Ectodermal cell (in vitro differentiated cells): Measurements from ENCODE around the gene CCDC71.

ENCODE experiments used
- H3K27ac ChIP-seq: 2 replicates; pipeline ENCODE4 v1.7.0; 2013; ENCODE audit warnings: mild to moderate bottlenecking, low read depth, low read length; ENCODE audit not compliant: insufficient read depth, poor library complexity, severe bottlenecking
- H3K27me3 ChIP-seq: 2 replicates; pipeline ENCODE4 v1.7.0; 2013; ENCODE audit warnings: mild to moderate bottlenecking, low read length; ENCODE audit not compliant: insufficient read depth, control insufficient read depth, poor library complexity, severe bottlenecking
- H3K36me3 ChIP-seq: one replicate; pipeline ENCODE4 v1.7.0; 2013; ENCODE audit warnings: low read length; ENCODE audit not compliant: control insufficient read depth, insufficient read depth
- H3K4me1 ChIP-seq: one replicate; pipeline ENCODE4 v1.7.0; 2013; ENCODE audit warnings: low read length; ENCODE audit not compliant: control insufficient read depth, insufficient read depth
- H3K4me3 ChIP-seq: 2 replicates; pipeline ENCODE4 v1.7.0; 2013; ENCODE audit warnings: low read depth, low read length, control low read depth; ENCODE audit not compliant: insufficient read depth
- H3K9me3 ChIP-seq: 2 replicates; pipeline ENCODE4 v1.7.0; 2013; ENCODE audit warnings: mild to moderate bottlenecking, low read length, moderate library complexity; ENCODE audit not compliant: control insufficient read depth
- WGBS, 2 experiments: methylation state at CpG; one replicate each; pipeline ENCODE4 v1.1.7; 2013; ENCODE audit warnings: missing lambda C conversion rate in 2 of 2; 5-methylcytosine and 5-hydroxymethylcytosine counted together

The CCDC71 gene

GRCh38 chr3:49181351-49181750 lies 15.2 kb upstream of the CCDC71 start:
- H3K27ac ChIP-seq, result no peak overlapping the region
- no peaks in the 10 kb centered on the region for H3K27me3 ChIP-seq
- H3K36me3 ChIP-seq, result no peaks in the 10 kb centered on the region
- no peak overlapping the region for H3K4me3 ChIP-seq
- WGBS, 2 experiments, result 74 to 76% methylated on average over 6 of the region's 6 CpGs
- no peaks in the 10 kb centered on the region for H3K4me1 ChIP-seq
- no peaks in the 10 kb centered on the region for H3K9me3 ChIP-seq

GRCh38 chr3:49180116-49180515 lies 14.0 kb upstream of the CCDC71 start:
- Histone ChIP-seq H3K9me3 (no peaks in the 10 kb centered on the region), H3K4me1 (peaks cover 6% of the 10 kb centered on the region), H3K4me3 (no peak overlapping the region), H3K27ac (no peak overlapping the region), H3K36me3 (peaks cover 11% of the 10 kb centered on the region), H3K27me3 (no peaks in the 10 kb centered on the region)

DNA sequence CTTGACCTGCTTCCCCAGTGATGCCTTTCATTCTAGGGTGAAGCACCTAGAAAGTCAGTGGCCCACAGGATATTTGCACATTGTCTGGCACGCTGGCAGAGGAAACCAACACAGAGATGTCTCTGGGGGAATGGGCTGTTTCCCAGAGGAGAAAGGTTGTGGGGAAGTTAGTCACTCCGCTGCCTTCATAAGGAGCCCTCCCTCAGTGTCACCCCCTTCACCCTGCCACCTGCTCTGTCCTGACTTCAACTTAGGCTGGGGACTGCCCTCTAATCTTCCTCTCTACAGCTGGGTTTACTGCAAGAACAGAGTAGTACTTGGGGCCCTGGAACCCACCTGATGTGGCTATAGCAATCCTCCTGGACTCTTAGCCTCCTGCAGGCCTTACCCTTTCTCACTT lies 10.9 kb upstream of the CCDC71 start:
- peaks cover 15% of the 10 kb centered on the region for H3K36me3 ChIP-seq
- H3K4me3 ChIP-seq, result no peak overlapping the region
- no peaks in the 10 kb centered on the region for H3K27me3 ChIP-seq
- peaks cover 36% of the 10 kb centered on the region for H3K4me1 ChIP-seq
- 93 to 95% methylated on average over 2 of the region's 2 CpGs for WGBS, 2 experiments
- H3K9me3 ChIP-seq, result no peaks in the 10 kb centered on the region
- H3K27ac ChIP-seq, result no peak overlapping the region

DNA sequence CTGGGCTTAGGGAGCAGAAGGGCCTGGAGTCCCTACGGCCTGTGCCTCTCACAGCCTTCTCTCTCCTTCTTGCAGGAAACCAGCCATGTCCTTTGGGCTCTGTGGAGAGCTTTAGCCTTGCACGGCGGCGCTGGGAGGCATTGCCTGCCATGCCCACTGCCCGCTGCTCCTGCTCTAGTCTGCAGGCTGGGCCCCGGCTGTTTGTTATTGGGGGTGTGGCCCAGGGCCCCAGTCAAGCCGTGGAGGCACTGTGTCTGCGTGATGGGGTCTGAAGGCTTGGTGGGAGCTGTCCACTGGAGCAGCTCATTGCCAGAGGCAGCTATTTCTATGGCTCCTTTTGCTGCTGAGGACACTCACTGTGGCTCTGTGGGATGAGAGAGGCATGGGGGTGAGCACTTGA lies 9.4 kb upstream of the CCDC71 start:
- Histone ChIP-seq H3K4me1 (peaks cover 41% of the 10 kb centered on the region), H3K4me3 (no peak overlapping the region), H3K27me3 (no peaks in the 10 kb centered on the region), H3K9me3 (no peaks in the 10 kb centered on the region), H3K36me3 (peaks cover 15% of the 10 kb centered on the region), H3K27ac (no peak overlapping the region)
- 91 to 93% methylated on average over 8 of the region's 8 CpGs for WGBS, 2 experiments

DNA sequence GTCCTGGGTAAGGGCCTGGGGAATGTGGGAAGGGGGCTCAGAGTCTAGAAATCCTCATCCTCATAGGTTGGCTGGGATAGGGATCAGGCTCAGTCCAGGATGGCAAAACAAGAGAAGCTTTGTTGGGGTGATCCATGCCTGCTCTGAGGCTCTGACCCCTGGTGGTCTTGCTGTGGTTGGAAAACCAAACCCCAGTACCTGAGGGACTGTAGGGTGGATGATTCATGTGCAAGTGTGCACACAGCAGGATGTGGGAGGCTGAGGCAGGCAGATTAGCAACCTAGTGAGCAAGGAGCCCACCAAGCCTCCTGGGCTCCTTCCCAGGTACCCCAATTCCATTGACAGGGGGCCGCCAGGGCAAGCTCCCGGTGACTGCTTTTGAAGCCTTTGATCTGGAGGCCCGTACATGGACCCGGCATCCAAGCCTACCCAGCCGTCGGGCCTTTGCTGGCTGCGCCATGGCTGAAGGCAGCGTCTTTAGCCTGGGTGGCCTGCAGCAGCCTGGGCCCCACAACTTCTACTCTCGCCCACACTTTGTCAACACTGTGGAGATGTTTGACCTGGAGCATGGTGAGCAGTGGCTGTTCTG lies 8.4 kb upstream of the CCDC71 start:
- Histone ChIP-seq H3K4me3 (peak overlapping the region; percentile 95), H3K27me3 (no peaks in the 10 kb centered on the region), H3K4me1 (peaks cover 41% of the 10 kb centered on the region), H3K27ac (peak overlapping the region; percentile 98), H3K36me3 (peaks cover 15% of the 10 kb centered on the region), H3K9me3 (no peaks in the 10 kb centered on the region)
- 91 to 92% methylated on average over 9 of the region's 9 CpGs for WGBS, 2 experiments

DNA sequence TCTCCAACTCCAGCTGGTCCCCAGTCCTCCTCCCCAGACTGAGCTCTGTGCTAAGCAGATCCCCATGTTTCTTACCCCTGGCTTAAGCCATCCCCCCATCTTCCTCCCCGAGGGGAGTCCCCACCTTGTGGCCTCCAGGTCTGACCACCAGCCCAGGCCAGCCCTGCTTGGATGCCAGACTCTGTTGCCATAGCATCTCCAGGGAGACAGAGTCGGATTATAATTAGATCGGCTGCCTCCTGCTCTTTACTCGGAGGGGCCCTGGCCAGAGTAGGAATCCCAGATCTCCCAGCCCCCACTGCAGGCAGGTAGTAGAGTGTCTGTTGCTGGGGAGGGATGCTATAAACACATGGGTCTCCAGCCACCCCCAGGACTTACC lies 7.7 kb upstream of the CCDC71 start:
- peaks cover 41% of the 10 kb centered on the region for H3K4me1 ChIP-seq
- peak overlapping the region; percentile 98 for H3K27ac ChIP-seq
- no peaks in the 10 kb centered on the region for H3K9me3 ChIP-seq
- H3K4me3 ChIP-seq, result peak overlapping the region; percentile 95
- peaks cover 15% of the 10 kb centered on the region for H3K36me3 ChIP-seq
- WGBS, 2 experiments, result 12 to 16% methylated on average over 4 of the region's 4 CpGs
- no peaks in the 10 kb centered on the region for H3K27me3 ChIP-seq

GRCh38 chr3:49173116-49173791 lies 7.1 kb upstream of the CCDC71 start:
- Histone ChIP-seq H3K4me1 (peaks cover 41% of the 10 kb centered on the region), H3K27ac (peak overlapping the region; percentile 98), H3K36me3 (peaks cover 15% of the 10 kb centered on the region), H3K27me3 (no peaks in the 10 kb centered on the region), H3K4me3 (peak overlapping the region; percentile 95), H3K9me3 (no peaks in the 10 kb centered on the region)
- WGBS, 2 experiments, result 9 to 16% methylated on average over 3 of the region's 3 CpGs

DNA sequence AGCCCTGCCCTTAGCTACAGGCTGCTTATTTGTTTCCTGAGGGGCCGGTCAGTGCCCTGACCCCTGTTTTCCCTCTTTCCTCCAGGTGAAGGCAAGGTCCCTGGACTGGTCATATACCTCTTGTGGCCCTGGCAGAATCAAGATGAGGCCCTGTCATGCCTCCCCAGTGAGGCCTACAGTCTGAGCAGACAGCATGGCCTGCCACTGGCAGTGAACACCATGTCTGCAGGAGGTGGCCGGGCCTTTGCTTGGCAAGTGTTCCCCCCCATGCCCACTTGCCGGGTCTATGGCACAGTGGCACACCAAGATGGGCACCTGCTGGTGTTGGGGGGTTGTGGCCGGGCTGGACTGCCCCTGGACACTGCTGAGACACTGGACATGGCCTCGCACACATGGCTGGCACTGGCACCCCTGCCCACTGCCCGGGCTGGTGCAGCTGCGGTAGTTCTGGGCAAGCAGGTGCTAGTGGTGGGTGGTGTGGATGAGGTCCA lies 6.5 kb upstream of the CCDC71 start:
- Histone ChIP-seq H3K4me3 (peak overlapping the region; percentile 95), H3K9me3 (no peaks in the 10 kb centered on the region), H3K27ac (peak overlapping the region; percentile 98), H3K4me1 (peaks cover 41% of the 10 kb centered on the region), H3K36me3 (peaks cover 15% of the 10 kb centered on the region), H3K27me3 (peaks cover 6% of the 10 kb centered on the region)
- 86 to 91% methylated on average over 7 of the region's 7 CpGs for WGBS, 2 experiments

GRCh38 chr3:49171775-49172500 lies 5.8 kb upstream of the CCDC71 start:
- peaks cover 12% of the 10 kb centered on the region for H3K27me3 ChIP-seq
- H3K4me3 ChIP-seq, result peak overlapping the region; percentile 95
- H3K27ac ChIP-seq, result no peak overlapping the region
- 49 to 52% methylated on average over 7 of the region's 7 CpGs for WGBS, 2 experiments
- H3K9me3 ChIP-seq, result no peaks in the 10 kb centered on the region
- H3K36me3 ChIP-seq, result peaks cover 15% of the 10 kb centered on the region
- peaks cover 41% of the 10 kb centered on the region for H3K4me1 ChIP-seq

DNA sequence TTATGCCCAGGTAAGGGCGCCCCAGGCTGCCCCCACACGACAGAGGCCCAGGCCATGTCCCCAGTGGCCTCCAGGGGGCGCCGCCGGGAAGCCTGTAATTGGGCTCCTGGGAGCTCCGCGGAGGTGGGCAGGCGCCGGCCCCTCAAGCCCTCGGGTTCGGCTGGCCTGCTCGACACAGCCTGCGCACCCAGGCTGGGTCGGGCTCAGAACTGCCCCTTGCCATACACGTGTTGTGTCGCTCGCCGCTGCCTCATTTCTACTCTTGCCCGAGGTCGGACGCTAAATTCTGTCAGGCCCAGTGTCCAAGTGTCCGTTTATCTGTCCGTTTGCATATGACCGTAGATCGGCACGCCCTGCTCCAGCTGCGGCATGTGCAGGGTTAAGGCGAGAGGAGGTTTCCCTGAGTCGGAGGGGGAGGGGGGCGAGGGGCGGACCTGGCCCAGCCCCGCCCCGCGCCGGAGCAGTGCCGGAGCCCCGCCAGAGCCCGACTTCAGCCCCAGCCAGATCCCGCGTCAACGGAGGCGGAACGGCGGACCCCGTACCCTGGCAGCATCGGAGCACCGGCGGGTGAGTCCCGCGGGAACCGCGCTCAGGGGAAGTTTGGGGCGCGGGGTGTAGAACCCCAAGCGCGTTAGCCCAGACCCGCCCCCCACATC lies 5.1 kb upstream of the CCDC71 start, which contains the start of gene KLHDC8B:
TSS of gene KLHDC8B (plus strand) at position 480 of the 656 bp plus-strand sequence. CDS start 1,172 bp downstream, outside the sequence.
- Histone ChIP-seq H3K36me3 (peaks cover 15% of the 10 kb centered on the region), H3K4me3 (peak within 1 kb of the TSS; percentile 95), H3K27ac (peak within 1 kb of the TSS; percentile 53), H3K9me3 (no peaks in the 10 kb centered on the region), H3K4me1 (peaks cover 45% of the 10 kb centered on the region), H3K27me3 (peaks cover 13% of the 10 kb centered on the region)
- 0 to 1% methylated on average over 57 of the region's 57 CpGs for WGBS, 2 experiments
